NT2/D1 (cell line): ENCODE data around the gene MLLT3.

Experiments used
- DNase-seq: peaks from one replicate; pipeline ENCODE4 v3.0.0-alpha.2; 2011; ENCODE audit warnings: low read depth, low spot score
- H3K27me3 ChIP-seq: 2 replicates; pipeline ENCODE4 v1.6.0; 2011; ENCODE audit warnings: mild to moderate bottlenecking; ENCODE audit not compliant: insufficient read length, insufficient read depth
- H3K36me3 ChIP-seq: 2 replicates; pipeline ENCODE4 v1.6.1; 2011; ENCODE audit warnings: mild to moderate bottlenecking, low read length, mixed read lengths; ENCODE audit not compliant: insufficient read depth, insufficient read length
- H3K4me1 ChIP-seq: 2 replicates; pipeline ENCODE4 v1.5.1; 2011; ENCODE audit not compliant: insufficient read depth, insufficient read length
- H3K4me3 ChIP-seq: 2 replicates; pipeline ENCODE4 v1.5.1; 2011; ENCODE audit warnings: low read depth; ENCODE audit not compliant: insufficient read length
- H3K9ac ChIP-seq: 2 replicates; pipeline ENCODE4 v1.6.0; 2011; ENCODE audit warnings: low read depth; ENCODE audit not compliant: insufficient read length
- H3K9me3 ChIP-seq: 2 replicates; pipeline ENCODE4 v1.5.1; 2011; ENCODE audit warnings: mild to moderate bottlenecking, low read length; ENCODE audit not compliant: insufficient read depth
- SUZ12 ChIP-seq: IDR thresholded peaks from 2 replicates; pipeline ENCODE4 v1.6.1; 2011; ENCODE audit not compliant: insufficient read length, insufficient read depth; ENCODE audit errors: extremely low read depth
- YY1 ChIP-seq: IDR thresholded peaks from 2 replicates; pipeline ENCODE4 v1.6.1; 2011; ENCODE audit not compliant: insufficient read length, insufficient read depth
- ZNF274 ChIP-seq: IDR thresholded peaks from 2 replicates; pipeline ENCODE4 v1.6.1; 2011; ENCODE audit warnings: mild to moderate bottlenecking, low read depth, low read length

MLLT3 gene

GRCh38 chr9:20353931-20354652 is 268.2 kb downstream of the MLLT3 start:
- Histone ChIP-seq H3K4me3 (no peak overlapping the region), H3K9ac (no peak overlapping the region), H3K27me3 (no peaks in the 10 kb centered on the region), H3K36me3 (no peaks in the 10 kb centered on the region), H3K4me1 (no peaks in the 10 kb centered on the region), H3K9me3 (no peaks in the 10 kb centered on the region)
- no peak for DNase-seq
- TF ChIP-seq SUZ12 (no peak), ZNF274 (no peak), YY1 (no peak)

GRCh38 chr9:20353524-20353923 is 268.8 kb downstream of the MLLT3 start:
- Histone ChIP-seq H3K36me3 (no peaks in the 10 kb centered on the region), H3K9me3 (no peaks in the 10 kb centered on the region), H3K9ac (no peak overlapping the region), H3K4me3 (no peak overlapping the region), H3K27me3 (no peaks in the 10 kb centered on the region), H3K4me1 (no peaks in the 10 kb centered on the region)
- no peak for DNase-seq
- no peak for TF ChIP-seq YY1
- TF ChIP-seq ZNF274: no peak
- TF ChIP-seq SUZ12: no peak

- no peaks in the 10 kb centered on the region for H3K36me3 ChIP-seq
- no peak for TF ChIP-seq SUZ12
- no peak for TF ChIP-seq ZNF274
- TF ChIP-seq YY1: no peak
- H3K9ac ChIP-seq: no peak overlapping the region
- no peak overlapping the region for H3K4me3 ChIP-seq
- no peaks in the 10 kb centered on the region for H3K27me3 ChIP-seq
- no peaks in the 10 kb centered on the region for H3K4me1 ChIP-seq
- H3K9me3 ChIP-seq: no peaks in the 10 kb centered on the region
- DNase-seq: no peak
Observed at GRCh38 chr9:20352591-20352990, 269.7 kb downstream of the MLLT3 start.

- no peaks in the 10 kb centered on the region for H3K9me3 ChIP-seq
- H3K36me3 ChIP-seq: no peaks in the 10 kb centered on the region
- TF ChIP-seq ZNF274: no peak
- no peak for TF ChIP-seq SUZ12
- no peak for TF ChIP-seq YY1
- no peak overlapping the region for H3K4me3 ChIP-seq
- H3K9ac ChIP-seq: no peak overlapping the region
- no peak for DNase-seq
- no peaks in the 10 kb centered on the region for H3K4me1 ChIP-seq
- H3K27me3 ChIP-seq: no peaks in the 10 kb centered on the region
Observed at GRCh38 chr9:20351715-20352114, 270.6 kb downstream of the MLLT3 start.

- H3K9me3 ChIP-seq: no peaks in the 10 kb centered on the region
- TF ChIP-seq SUZ12 (no peak), YY1 (no peak), ZNF274 (no peak)
- H3K9ac ChIP-seq: no peak overlapping the region
- no peaks in the 10 kb centered on the region for H3K36me3 ChIP-seq
- no peaks in the 10 kb centered on the region for H3K4me1 ChIP-seq
- no peaks in the 10 kb centered on the region for H3K27me3 ChIP-seq
- no peak for DNase-seq
- no peak overlapping the region for H3K4me3 ChIP-seq
Observed at GRCh38 chr9:20349568-20349967, 272.7 kb downstream of the MLLT3 start.

- Histone ChIP-seq H3K4me1 (no peaks in the 10 kb centered on the region), H3K4me3 (no peak overlapping the region), H3K9me3 (no peaks in the 10 kb centered on the region), H3K27me3 (no peaks in the 10 kb centered on the region), H3K9ac (no peak overlapping the region), H3K36me3 (no peaks in the 10 kb centered on the region)
- DNase-seq: no peak
- TF ChIP-seq ZNF274 (no peak), SUZ12 (no peak), YY1 (no peak)
Observed at GRCh38 chr9:20343325-20343724, 279.0 kb downstream of the MLLT3 start.

- no peaks in the 10 kb centered on the region for H3K27me3 ChIP-seq
- H3K4me1 ChIP-seq: no peaks in the 10 kb centered on the region
- H3K9me3 ChIP-seq: no peaks in the 10 kb centered on the region
- no peak overlapping the region for H3K4me3 ChIP-seq
- no peak for DNase-seq
- no peaks in the 10 kb centered on the region for H3K36me3 ChIP-seq
- no peak for TF ChIP-seq ZNF274
- TF ChIP-seq YY1: no peak
- H3K9ac ChIP-seq: no peak overlapping the region
Observed at GRCh38 chr9:20340511-20340861, 281.8 kb downstream of the MLLT3 start.
